ENCODE measurements around the gene CELF2. TPM values are rescaled to one million over a fixed set of nuclear protein-coding genes. Genes with fewer than 3 reads are reported as not detected.

CELF2 gene
- total RNA-seq, 1 donor from 2014 or later, result 3.5 TPM

- ATAC-seq, result no peak
These were observed 235.8 kb downstream of the CELF2 start for GRCh38 chr10:11253385-11254002.

DNA sequence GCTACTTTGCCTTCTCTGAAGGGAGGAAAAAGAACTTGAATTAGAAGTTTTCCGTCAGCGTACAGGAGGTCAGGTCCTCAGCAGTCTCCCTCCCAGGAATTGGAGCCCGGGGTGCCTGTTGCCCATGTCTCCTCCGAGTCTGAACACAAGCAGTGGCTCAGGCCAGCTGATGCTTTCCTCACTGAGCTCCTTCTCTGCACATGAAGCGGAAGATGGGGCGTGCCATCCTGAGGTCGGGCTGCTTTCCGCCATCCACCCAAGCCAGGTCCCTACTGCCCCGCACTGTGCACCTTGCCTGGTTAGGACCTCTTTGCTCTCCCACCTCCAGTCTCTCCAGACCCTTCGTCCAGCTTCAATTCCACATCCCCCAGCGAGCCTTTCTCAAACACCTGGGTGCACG lies 237.5 kb downstream of the CELF2 start:
- no peak for ATAC-seq

GRCh38 chr10:11255796-11256444 lies 238.2 kb downstream of the CELF2 start:
- no peak for ATAC-seq

- ATAC-seq, result no peak
These were observed 239.2 kb downstream of the CELF2 start for GRCh38 chr10:11256896-11257295.

DNA sequence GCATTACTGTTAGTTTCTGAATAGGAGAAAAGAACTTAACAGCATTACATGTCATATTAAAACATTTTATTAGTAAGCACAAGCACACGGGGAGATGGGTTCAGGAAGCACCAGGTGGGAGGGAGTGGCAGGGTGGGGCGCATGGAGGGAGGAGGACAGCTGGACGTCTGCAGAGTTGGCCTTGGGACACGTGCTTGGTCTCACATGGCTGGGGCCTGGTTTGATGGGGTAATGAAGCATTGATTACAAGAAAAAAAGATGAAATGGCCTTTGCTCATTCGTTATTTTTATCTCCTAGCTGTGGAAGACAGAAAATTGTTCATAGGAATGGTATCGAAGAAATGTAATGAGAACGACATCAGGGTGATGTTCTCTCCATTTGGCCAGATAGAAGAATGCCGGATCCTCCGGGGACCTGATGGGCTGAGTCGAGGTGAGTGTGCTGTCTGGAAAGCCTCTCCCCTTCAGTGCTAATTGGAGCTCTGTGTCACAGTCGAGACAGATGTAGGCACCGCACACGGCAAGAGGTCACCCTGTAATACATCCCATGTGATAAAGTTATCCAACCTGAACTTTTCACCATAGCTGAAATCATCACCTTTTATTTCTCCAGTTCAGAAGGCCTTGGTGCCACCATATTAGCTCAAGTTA lies 239.9 kb downstream of the CELF2 start:
- no peak for ATAC-seq

- ATAC-seq, result no peak
These were observed 242.5 kb downstream of the CELF2 start for GRCh38 chr10:11260170-11260569.

- ATAC-seq, result no peak
These were observed 243.5 kb downstream of the CELF2 start for GRCh38 chr10:11261143-11261542.

- no peak for ATAC-seq
These were observed 244.2 kb downstream of the CELF2 start for GRCh38 chr10:11261687-11262493.

GRCh38 chr10:11262494-11263345 lies 245.0 kb downstream of the CELF2 start:
- no peak for ATAC-seq

DNA sequence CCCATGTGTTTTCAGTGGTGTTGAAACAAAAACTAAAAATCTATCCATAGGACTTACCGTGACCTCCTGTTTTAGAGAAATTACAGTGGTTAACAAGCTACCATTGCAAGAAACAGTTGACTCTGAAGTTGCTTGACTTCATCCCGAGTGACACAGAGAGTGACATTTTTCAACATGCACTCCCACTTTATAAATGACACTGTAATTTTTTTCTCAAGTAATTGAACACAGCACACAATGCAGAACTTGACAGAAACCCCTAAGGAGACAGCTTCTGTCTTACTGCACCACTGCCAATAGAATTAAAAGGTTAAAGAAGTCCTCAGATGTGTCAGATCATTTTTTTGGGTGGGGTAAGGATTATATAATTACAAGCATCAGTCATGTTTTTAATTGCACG lies 246.1 kb downstream of the CELF2 start:
- no peak for ATAC-seq

DNA sequence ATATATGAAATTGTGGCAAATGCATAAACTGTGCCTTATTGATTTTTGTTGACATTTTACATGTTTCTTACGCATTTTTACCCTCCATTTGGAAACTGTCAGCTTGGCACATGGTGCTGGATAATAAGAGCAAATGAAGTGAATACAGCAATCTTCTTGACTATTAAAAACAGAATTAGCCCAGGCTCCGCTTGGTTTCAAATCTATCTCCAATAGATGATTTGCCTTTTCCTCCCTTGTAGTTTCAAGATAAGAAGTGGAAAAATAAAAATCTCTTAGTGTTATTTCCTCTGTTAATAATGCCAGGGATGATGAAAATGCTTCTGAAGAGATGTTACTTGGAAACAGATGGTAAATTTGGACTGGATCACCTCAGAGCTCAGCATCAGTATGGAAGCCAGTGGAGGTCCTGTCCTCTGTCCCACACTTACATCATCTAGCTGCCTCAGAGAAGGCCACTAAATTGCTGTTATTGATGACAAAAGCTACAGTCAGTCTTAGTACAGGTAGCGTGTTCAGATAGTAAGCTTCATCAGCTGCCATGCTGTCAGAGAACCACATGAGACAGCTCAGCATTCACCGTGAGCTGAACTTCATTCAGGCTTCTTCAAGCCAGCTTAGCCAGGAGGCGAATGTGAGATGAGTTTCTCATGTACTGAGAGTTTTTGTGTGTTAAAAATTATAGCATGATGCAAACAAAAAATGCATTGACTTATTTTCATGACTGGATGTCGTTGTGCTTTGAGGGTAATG lies 246.8 kb downstream of the CELF2 start:
- ATAC-seq, result no peak

GRCh38 chr10:11265484-11265883 lies 247.8 kb downstream of the CELF2 start:
- ATAC-seq, result no peak

GRCh38 chr10:11266426-11266825 lies 248.8 kb downstream of the CELF2 start:
- no peak for ATAC-seq

GRCh38 chr10:11270135-11270857 lies 252.6 kb downstream of the CELF2 start:
- ATAC-seq, result peak; percentile 73

DNA sequence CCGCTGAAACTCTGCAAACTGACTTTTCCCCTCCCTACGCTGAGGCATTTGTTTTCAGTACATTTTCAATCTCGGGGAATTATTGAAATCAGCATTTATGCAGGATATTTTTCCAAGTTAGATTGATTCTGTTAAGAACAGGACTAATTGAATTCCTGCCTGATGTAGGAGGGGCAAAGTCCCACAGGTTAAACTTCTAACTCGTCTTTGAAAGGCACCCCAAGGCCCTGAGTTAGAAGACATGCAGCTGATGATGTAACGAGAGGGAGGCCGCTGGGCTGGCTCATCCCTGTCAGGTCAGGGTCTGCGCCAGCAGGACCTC lies 253.1 kb downstream of the CELF2 start:
- ATAC-seq, result no peak

DNA sequence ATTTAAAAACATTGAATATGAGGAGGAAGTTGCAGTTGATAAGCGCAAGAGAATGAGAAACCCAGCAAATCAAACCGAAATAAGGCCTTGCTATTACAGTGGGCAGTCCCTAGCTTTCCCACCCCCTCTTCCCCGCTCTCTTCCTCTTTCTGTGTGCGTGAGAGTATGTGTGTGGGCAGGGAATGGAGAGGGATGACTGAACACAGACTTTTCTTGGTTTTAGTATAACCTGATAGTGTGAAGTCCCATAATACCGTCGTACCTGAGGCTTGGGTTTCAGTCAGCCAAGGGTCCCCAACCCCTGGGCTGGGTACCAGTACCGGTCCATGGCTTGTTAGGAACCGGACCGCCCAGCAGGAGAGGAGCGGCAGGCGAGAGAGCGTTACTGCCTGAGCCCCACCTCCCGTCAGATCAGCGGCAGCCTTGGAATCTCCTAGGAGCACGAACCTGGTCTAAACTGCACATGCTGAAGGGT lies 255.3 kb downstream of the CELF2 start:
- peak; percentile 15 for ATAC-seq

- ATAC-seq, result no peak
These were observed 256.8 kb downstream of the CELF2 start for GRCh38 chr10:11274452-11274851.

DNA sequence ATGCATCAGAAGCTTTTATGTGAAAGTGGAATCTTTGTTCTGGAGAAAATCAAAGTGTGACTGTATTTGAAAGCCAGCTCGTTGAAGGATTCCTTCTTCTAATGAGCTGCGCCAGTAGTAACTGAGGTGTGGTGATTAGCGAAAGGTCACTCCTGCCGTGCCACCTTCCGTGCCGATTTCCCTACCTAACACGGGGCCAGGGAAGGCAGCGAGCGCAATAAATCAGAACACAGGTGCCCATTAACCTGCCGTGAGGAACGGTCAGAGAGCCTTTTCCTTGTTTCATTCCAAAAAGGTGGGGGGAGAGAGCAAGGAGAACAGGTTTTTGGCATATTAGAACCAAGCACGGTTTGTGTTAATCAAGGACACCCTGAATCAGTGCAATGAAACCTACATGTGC lies 258.0 kb downstream of the CELF2 start:
- no peak for ATAC-seq

GRCh38 chr10:11276449-11276990 lies 258.8 kb downstream of the CELF2 start:
- ATAC-seq, result no peak

DNA sequence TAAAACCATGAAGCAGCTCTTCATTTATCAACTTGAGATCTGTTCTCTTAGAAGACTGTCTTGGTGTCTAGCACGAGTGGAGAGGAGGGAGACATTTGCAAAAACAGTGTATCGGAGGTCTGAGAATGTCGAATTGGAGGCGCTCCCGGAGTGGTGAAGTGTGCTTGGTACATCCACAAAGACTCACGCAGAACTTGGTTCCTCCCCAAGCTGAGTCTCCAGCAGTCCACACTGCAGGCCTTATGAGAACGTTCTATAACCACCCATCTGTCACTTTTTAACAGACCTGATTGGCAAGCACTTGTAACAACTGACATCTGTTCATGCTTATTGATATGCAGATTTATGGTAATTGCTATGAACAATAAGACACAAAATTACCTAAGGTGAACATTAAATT lies 261.6 kb downstream of the CELF2 start:
- no peak for ATAC-seq
